HEK293T (cell line): ENCODE measurements around the gene ARID1A.

Source experiments
- CTCF ChIA-PET: fragments of 350-600 bp; formaldehyde crosslinking; extraction: SDS; loops from one replicate; lab custom pipeline; 2021; ENCODE audit warnings: antibody characterized with exemption, inconsistent platforms; lab: Yijun Ruan, JAX
- POLR2A ChIA-PET: fragments of 350-600 bp; formaldehyde crosslinking; extraction: SDS; loops from one replicate; lab custom pipeline; 2020; ENCODE audit warnings: antibody characterized with exemption, inconsistent platforms; lab: Yijun Ruan, JAX
- DNase-seq: peaks from one replicate; pipeline ENCODE4 v3.0.0; 2012; ENCODE audit warnings: mixed read lengths; ENCODE audit errors: extremely low spot score
- ARNT ChIP-seq: fragments of 450-650 bp; IDR thresholded peaks from 2 replicates; pipeline ENCODE4 v1.6.1; 2017; ENCODE audit warnings: mild to moderate bottlenecking
- BHLHE40 ChIP-seq: fragments of 450-650 bp; IDR thresholded peaks from 2 replicates; pipeline ENCODE4 v1.6.1; 2016; ENCODE audit warnings: mild to moderate bottlenecking, moderate library complexity, borderline replicate concordance
- CTBP1 ChIP-seq: fragments of 450-650 bp; IDR thresholded peaks from 2 replicates; pipeline ENCODE4 v1.6.1; 2016; ENCODE audit warnings: borderline replicate concordance
- ELF4 ChIP-seq: fragments of 450-650 bp; IDR thresholded peaks from 2 replicates; pipeline ENCODE4 v1.6.1; 2017; ENCODE audit warnings: antibody characterized with exemption
- FOXA1 ChIP-seq: fragments of 450-650 bp; IDR thresholded peaks from 2 replicates; pipeline ENCODE4 v1.6.1; 2016; ENCODE audit warnings: mild to moderate bottlenecking
- FOXK2 ChIP-seq: fragments of 450-650 bp; IDR thresholded peaks from 2 replicates; pipeline ENCODE4 v1.6.1; 2016; ENCODE audit warnings: mild to moderate bottlenecking
- FOXM1 ChIP-seq: fragments of 450-650 bp; IDR thresholded peaks from 2 replicates; pipeline ENCODE4 v1.6.1; 2017; ENCODE audit warnings: mild to moderate bottlenecking, borderline replicate concordance
- HDGF ChIP-seq: fragments of 450-650 bp; IDR thresholded peaks from 2 replicates; pipeline ENCODE4 v1.6.1; 2017; ENCODE audit warnings: antibody characterized with exemption, borderline replicate concordance
- L3MBTL2 ChIP-seq: fragments of 450-650 bp; conservative IDR thresholded peaks from 2 replicates; pipeline ENCODE4 v1.6.1; 2016; ENCODE audit warnings: mild to moderate bottlenecking
- LEF1 ChIP-seq: fragments of 450-650 bp; IDR thresholded peaks from 2 replicates; pipeline ENCODE4 v1.6.1; 2017; ENCODE audit warnings: mild to moderate bottlenecking, borderline replicate concordance
- NFRKB ChIP-seq: fragments of 450-650 bp; IDR thresholded peaks from 2 replicates; pipeline ENCODE4 v1.6.1; 2016; ENCODE audit warnings: mild to moderate bottlenecking, moderate library complexity
- PKNOX1 ChIP-seq: fragments of 450-650 bp; IDR thresholded peaks from 2 replicates; pipeline ENCODE4 v1.6.1; 2016
- SP1 ChIP-seq: fragments of 450-650 bp; IDR thresholded peaks from 2 replicates; pipeline ENCODE4 v1.6.1; 2017
- SUZ12 ChIP-seq: fragments of 450-650 bp; IDR thresholded peaks from 2 replicates; pipeline ENCODE4 v1.6.1; 2016; ENCODE audit warnings: mild to moderate bottlenecking
- TARDBP ChIP-seq: fragments of 450-650 bp; IDR thresholded peaks from 2 replicates; pipeline ENCODE4 v1.6.1; 2016
- ZNF384 ChIP-seq: fragments of 450-650 bp; IDR thresholded peaks from 2 replicates; pipeline ENCODE4 v1.6.1; 2016

Gene ARID1A

GRCh38 chr1:26684763-26685508, 10.9 kb upstream of the ARID1A start:
- DNase-seq, result no peak
- POLR2A ChIA-PET, result interaction anchor here (1.0 kb wide), 1 partner anchor 8 kb away, joined by 4 read pairs; no protein-coding TSS in a partner anchor
- CTCF ChIA-PET, result no interaction called here
- TF ChIP-seq NFRKB, result no peak
- no peak for TF ChIP-seq FOXK2

- no peak for DNase-seq
- TF ChIP-seq CTBP1 (no peak), BHLHE40 (no peak), SP1 (no peak), TARDBP (no peak), ELF4 (no peak), PKNOX1 (no peak), FOXK2 (no peak), L3MBTL2 (no peak), ARNT (no peak), HDGF (no peak), SUZ12 (no peak), LEF1 (no peak), NFRKB (no peak), ZNF384 (no peak), FOXM1 (no peak), FOXA1 (no peak)
- CTCF ChIA-PET, result no interaction called here
- POLR2A ChIA-PET, result no interaction called here
Measured at GRCh38 chr1:26686795-26687194, 9.0 kb upstream of the ARID1A start.

- POLR2A ChIA-PET, result interaction anchor here (2.9 kb wide), 1 partner anchor 12 kb away, joined by 9 read pairs; no protein-coding TSS in a partner anchor
Measured at GRCh38 chr1:26689504-26689903, 6.3 kb upstream of the ARID1A start.

GRCh38 chr1:26690157-26690556, 5.7 kb upstream of the ARID1A start:
- ChIA-PET CTCF (interaction anchor here (0.6 kb wide), 1 partner anchor 88 kb away, joined by 3 read pairs; no protein-coding TSS in a partner anchor), POLR2A (interaction anchor here (2.9 to 5.1 kb wide), 2 partner anchors 13 to 97 kb away, joined by 9 to 100 read pairs; partner anchors contain the start of gene PIGV)
- no peak for DNase-seq
- TF ChIP-seq PKNOX1 (no peak), ZNF384 (no peak), NFRKB (no peak), HDGF (no peak), FOXA1 (no peak), ELF4 (no peak), FOXM1 (no peak), ARNT (no peak), LEF1 (no peak), SP1 (no peak), CTBP1 (no peak), FOXK2 (no peak), L3MBTL2 (no peak), TARDBP (no peak), BHLHE40 (no peak), SUZ12 (no peak)

More at GRCh38 chr1:26689504-26689903, 6.3 kb upstream of the ARID1A start:
- CTCF ChIA-PET, result no interaction called here
- TF ChIP-seq NFRKB, result no peak
- no peak for TF ChIP-seq L3MBTL2
- no peak for TF ChIP-seq SUZ12
- no peak for TF ChIP-seq HDGF
- no peak for TF ChIP-seq ELF4
- no peak for TF ChIP-seq FOXM1
- TF ChIP-seq CTBP1, result no peak
- no peak for TF ChIP-seq FOXK2
- TF ChIP-seq FOXA1, result no peak
- TF ChIP-seq ARNT, result no peak
- no peak for TF ChIP-seq SP1
- no peak for TF ChIP-seq ZNF384
- TF ChIP-seq TARDBP, result no peak
- TF ChIP-seq BHLHE40, result no peak
- no peak for TF ChIP-seq LEF1
- TF ChIP-seq PKNOX1, result no peak
- DNase-seq, result no peak

- no peak for DNase-seq
- TF ChIP-seq SP1 (no peak), LEF1 (no peak), ZNF384 (no peak), CTBP1 (no peak), FOXM1 (no peak), HDGF (no peak), NFRKB (no peak), BHLHE40 (no peak), L3MBTL2 (no peak), PKNOX1 (no peak), ARNT (no peak)
- POLR2A ChIA-PET, result interaction anchor here (2.9 to 5.1 kb wide), 3 partner anchors 8 to 96 kb away, joined by 9 to 100 read pairs (median 11); partner anchors contain the start of gene PIGV
- CTCF ChIA-PET, result interaction anchor here (0.6 to 0.7 kb wide), 2 partner anchors 51 to 89 kb away, joined by 3 read pairs; no protein-coding TSS in a partner anchor
Measured at GRCh38 chr1:26690576-26691031, 5.2 kb upstream of the ARID1A start.
